ENCODE results near the gene PSPH.

Gene PSPH

DNA sequence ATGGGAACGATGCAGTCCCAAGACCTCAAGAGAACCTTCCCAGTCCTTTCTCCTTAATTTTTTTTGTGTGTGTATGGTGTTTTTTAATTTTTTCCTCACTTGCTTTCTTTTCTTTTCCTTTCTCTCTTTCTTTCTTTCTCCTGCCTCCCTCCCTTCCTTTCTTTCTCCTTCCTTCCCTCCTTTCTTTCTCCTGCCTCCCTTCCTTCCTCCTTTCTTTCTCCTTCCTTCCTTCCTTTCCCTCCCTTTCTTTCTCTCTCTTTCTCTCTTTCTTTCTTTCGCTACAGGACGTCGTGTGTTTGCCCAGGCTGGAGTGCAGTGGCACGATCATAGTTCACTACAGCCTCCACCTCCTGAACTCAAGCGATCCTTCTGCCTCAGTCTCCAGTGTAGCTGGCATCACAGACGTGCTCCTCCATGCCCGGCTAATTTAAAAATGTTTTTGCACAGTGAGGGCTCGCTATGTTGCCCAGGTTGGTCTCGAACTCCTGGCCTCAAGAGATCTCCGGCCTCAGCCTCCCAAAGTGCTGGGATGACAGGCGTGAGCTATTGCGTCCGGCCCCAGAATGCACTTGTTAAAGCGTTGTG is 87.6 kb downstream of the PSPH start:
- Histone ChIP-seq H3K36me3 (peaks cover 10% of the 10 kb centered on the region; the same call in 1 of the 2 replicates), H3K4me1 (no peaks in the 10 kb centered on the region), H3K4me3 (ENCODE audit: low read depth, low read length) (no peak overlapping the region), H3K9me3 (no peaks in the 10 kb centered on the region), H3K27me3 (no peaks in the 10 kb centered on the region)
- DNase-seq, result no peak
- TF ChIP-seq CTCF (IDR thresholded peaks at IDR 0.05; ENCODE audit: low read depth, low read length), result no peak

GRCh38 chr7:55962014-55962413 is 89.2 kb downstream of the PSPH start:
- no peaks in the 10 kb centered on the region for H3K27me3 ChIP-seq
- no peaks in the 10 kb centered on the region for H3K4me1 ChIP-seq
- no peaks in the 10 kb centered on the region for H3K9me3 ChIP-seq
- peaks cover 11% of the 10 kb centered on the region; the same call in 1 of the 2 replicates for H3K36me3 ChIP-seq
- TF ChIP-seq CTCF (IDR thresholded peaks at IDR 0.05; ENCODE audit: low read depth, low read length), result no peak
- H3K4me3 ChIP-seq (ENCODE audit: low read depth, low read length), result no peak overlapping the region
- DNase-seq, result no peak

Data from BE2C (cell line).